ENCODE measurements around the gene UBE2D4.
"Not testable (repeated sequence)": the region's sequence is repeated elsewhere in the genome, so short reads cannot be mapped to it uniquely, and the experiment has no call there.

The UBE2D4 gene

GRCh38 chr7:43925984-43926797 is at the start of gene UBE2D4:
Gene UBE2D4 (plus strand): TSS chr7:43926436. CDS start chr7:43926533, 97 bp downstream.
- peak; percentile 83 for DNase-seq

DNA sequence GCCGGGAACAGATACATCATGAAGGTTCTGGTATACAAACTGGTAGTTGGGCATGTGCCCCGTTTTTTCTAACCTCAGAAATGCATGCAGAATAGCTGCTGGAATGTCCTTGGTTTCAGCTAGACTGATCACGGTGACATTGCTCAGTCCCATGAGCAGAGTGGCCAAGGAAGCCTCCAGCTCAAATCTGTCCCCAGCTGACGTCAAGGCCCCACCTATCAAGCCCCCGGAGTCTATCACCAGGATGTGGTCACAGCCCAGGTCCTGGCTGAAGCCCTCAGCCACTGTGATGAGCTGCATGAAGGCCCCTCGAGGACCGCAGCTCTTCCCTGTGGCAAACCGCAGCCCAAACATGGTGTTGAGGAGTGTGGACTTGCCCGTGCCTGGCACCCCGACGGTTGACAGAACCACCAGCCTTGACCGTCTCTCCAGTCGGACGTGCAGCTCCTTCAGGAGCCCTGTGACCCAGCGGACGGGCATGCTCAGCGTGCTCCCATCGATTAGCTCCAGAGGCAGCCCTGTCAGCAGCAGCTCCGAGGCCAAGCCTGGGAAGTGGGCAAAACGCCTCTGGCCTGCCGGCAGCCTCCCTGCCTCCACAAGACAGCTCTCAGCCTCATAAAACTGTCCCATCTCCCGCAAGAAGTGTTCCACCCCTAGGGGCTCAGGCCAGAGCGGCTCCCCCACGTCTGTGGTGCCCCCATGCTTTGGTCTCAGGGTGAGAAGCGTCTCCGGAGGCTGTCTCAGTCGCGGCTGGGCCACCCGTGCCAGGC is 49.1 kb upstream of the UBE2D4 start:
- DNase-seq, result no peak

DNA sequence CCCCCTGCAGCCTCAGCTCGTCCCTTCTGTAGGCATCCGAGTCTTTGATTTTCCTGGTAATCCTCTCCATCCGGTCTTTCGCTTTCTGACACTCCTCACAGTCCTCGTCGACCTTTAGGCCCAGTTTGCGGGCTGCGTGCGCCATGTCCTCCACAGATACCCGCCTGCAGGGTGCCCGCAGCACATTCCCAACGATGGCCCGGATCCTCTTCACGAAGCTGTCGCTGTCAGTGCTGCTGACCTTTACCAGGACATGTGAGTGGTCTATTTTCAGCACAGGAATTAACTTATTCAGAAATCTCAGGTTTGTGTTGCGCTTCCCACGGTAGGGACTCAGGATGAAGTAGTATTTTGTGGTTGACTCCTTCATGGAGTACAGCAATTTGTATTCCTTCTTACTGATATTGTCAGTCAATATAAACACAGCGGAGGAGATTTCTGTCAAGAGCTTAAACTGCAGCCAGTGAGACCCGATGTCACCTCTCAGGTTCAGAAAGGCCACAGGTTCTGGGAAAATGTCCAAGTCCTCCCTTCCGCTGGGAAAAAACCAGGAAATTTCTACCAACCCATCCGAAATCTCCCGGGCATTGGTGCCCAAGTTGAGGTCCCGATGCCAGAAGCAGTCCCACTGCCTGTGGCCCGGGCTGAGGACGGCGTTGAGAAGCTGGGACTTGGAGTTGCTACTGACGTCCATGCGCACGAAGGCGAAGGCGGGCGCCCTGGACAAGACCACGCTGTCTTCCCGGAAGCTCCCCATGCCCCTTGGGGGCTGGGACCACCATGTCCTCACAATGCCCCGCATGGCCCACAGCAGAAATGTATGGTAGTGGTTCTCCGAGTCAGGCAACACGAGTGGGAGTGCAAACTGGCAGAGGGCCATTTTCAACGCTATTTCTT is 48.0 kb upstream of the UBE2D4 start:
- no peak for DNase-seq

GRCh38 chr7:43878867-43879266 is 47.4 kb upstream of the UBE2D4 start:
- DNase-seq, result no peak

DNA sequence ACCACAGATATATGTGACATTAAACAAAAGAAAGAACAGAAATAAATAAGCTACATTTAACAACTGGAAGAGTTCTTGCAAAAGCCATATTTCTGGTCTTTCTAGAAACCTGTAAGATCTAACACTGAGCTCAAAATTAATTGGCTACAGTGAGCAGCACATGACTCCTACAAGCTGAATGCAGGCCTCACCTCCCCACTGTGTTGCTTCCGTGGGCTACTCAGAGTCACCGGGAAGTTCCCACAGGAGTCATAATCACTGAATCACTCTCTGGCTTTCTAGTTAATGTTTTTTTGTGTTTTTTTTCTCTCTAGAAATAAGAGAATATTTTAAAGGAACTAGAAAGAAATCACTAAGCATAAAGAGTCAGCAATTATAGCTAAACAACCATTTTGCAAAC is 46.8 kb upstream of the UBE2D4 start:
- no peak for DNase-seq

GRCh38 chr7:43880596-43880995 is 45.6 kb upstream of the UBE2D4 start:
- DNase-seq, result no peak

DNA sequence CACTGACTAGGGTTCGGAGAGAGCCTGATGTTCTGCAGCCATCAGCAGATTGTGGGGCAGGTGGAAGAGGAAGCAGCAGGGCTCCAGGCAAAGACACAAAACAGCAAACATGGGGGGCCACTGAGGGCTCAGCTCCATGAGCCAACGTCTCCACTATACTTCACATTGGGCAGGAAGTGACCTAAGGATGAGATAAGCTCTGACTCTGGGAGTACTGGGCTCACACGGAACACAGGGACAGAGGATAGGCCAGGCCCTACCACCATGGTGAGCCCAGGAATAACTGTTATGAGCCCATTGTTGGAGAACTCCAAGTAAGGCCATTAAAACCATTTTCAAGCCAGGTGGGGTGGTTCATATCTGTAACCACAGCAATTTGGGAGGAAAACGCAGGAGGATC is 42.0 kb upstream of the UBE2D4 start:
- no peak for DNase-seq

DNA sequence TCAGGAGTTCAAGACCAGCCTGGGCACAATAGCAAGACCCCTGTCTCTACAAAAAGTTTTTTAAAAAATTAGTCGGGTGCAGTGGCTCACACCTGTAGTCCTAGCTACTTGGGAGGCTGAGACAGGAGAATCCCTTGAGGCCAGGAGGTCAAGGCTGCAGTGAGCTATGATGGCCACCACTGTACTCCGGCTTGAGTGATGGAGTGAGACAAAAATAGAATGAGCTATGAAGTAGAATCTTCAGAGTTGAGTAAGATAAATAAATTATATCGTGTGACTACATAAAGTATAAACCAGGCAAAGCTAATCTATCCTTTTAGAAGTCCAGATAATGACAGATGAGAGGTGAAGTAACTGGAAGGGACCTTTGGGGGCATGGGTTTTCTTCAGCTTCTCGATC is 41.6 kb upstream of the UBE2D4 start:
- no peak for DNase-seq

DNA sequence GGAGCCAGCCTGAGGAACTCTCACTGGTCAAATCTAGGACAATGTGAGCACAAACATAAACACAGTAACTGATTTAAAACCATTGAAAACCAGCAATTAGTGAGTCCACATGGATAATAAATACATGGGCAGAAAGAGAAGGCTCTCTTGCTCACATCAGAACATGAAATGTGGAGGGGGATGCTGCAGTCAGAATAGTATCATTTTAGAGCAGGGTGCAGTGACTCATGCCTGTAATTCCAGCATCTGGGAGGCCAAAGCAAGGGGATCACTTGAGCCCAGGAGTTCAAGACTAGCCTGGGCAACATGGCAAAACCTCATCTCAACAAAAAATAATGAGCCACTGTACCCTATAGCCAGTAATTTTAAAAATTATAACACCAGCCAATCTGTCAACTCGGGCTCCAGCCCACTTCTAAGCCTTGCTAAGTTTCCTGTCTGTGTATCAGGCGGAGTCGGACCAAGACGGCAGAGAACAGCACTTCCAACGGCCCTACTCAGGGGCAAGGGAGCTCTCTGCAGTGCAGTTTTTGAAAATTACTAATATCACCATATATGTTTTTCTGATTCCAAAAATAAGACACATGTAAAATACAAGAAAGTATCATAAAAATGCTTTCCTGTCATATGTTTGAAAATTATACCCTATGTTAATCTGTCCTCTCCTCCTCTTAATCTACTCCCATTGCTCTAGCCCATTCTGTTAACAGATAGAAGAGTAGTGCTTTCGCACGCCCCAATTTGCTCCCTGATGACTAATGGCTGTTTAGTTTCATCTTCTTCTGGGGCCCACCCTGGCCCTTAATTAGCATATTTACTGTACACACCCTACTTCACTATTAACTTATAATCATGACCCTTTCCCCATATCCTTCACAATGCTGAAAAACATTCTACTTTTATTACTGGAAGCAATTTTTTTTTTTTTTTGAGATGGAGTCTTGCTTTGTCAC is 37.0 kb upstream of the UBE2D4 start:
- DNase-seq, result no peak

GRCh38 chr7:43890468-43890867 is 35.8 kb upstream of the UBE2D4 start:
- no peak for DNase-seq

DNA sequence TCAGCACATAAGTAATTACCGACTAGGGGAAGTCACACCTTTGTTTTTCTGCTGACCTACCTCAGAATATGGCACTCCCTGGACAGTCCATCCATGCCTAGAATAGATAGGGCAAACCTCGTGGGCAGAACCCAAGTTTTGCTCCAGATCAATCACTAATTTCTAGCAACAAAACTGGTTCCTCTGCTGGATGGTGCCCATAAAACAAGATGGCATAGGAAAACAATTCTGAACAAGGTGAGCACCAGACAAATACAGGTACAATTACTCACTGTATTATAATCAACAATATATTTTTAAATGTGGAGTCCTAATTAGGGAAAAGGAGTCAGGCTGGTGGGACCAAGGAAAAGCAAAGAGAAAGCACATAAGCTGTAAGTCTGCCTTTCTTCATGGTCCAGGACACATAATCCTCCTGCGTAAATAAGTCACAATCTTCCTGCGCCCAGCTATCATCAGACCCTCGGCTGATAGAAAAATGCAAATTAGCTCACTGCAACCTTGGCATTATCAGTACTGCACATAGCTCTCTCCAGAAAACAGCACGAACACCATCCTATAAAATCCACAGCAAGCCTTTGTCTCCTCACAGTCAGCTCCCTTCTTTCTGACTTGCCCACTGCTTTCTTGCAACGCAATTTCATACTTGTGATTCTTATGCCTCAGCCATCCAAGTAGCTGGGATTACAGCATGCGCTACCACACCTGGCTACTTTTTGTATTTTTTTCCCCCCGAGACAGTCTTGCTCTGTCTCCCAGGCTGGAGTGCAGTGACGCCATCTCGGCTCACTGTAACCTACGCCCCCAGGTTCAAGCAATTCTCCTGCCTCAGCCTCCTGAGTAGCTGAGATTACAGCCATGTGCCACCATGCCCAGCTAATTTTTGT is 34.9 kb upstream of the UBE2D4 start:
- no peak for DNase-seq

GRCh38 chr7:43895847-43896415 is 30.3 kb upstream of the UBE2D4 start:
- DNase-seq, result no peak

GRCh38 chr7:43898571-43898970 is 27.7 kb upstream of the UBE2D4 start:
- DNase-seq, result not testable (repeated sequence)

- no peak for DNase-seq
These were observed 23.6 kb upstream of the UBE2D4 start for GRCh38 chr7:43902542-43903054.

DNA sequence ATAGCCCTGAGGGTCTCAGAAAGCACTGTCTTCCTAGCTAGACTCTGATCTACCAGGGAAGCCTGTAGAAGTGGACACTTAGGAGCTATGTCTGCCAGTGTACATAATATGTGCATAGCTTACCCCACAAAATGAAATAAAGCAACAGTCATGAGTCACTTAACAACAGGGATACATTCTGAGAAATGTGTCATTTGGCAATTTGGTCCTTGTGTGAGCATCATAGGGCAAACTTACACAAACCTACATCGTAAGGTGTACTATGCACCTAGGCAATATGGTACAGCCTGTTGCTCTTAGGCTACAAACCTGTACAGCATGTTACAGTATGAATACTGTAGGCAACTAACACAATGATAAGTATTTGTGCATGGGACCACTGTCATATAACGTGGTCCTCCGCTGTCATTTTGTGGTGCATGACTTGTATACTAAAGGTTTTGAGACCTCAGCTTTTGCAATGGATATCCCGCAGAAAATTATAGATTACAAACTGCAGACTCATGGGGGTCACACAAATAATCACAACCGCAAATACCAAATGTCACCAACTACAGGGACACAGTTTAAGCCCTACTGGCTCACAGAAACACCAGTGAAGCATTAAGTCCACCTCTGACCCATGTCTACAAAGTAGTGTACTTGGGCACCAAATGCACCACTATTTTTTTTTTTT is 21.6 kb upstream of the UBE2D4 start:
- no peak for DNase-seq

- no peak for DNase-seq
These were observed 20.9 kb upstream of the UBE2D4 start for GRCh38 chr7:43905209-43905946.

DNA sequence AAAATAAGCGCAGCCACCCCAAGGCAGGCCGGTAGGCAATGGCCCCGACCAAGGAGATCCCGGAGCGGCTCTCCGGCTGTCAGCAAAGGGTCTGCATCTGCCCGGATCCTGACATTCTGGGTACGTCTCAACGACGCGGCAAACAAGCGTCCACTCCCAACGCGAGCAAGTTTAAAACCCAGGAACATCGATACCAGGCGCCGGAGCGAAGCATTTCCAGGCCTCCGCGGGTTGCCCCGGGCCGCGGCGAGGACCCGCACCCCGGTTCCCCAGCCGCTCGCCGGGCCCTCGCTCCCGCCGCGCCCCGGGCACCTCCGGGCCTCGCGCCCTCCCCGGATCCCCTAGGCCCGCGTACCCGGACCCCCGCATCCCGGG is 20.3 kb upstream of the UBE2D4 start:
- no peak for DNase-seq

DNA sequence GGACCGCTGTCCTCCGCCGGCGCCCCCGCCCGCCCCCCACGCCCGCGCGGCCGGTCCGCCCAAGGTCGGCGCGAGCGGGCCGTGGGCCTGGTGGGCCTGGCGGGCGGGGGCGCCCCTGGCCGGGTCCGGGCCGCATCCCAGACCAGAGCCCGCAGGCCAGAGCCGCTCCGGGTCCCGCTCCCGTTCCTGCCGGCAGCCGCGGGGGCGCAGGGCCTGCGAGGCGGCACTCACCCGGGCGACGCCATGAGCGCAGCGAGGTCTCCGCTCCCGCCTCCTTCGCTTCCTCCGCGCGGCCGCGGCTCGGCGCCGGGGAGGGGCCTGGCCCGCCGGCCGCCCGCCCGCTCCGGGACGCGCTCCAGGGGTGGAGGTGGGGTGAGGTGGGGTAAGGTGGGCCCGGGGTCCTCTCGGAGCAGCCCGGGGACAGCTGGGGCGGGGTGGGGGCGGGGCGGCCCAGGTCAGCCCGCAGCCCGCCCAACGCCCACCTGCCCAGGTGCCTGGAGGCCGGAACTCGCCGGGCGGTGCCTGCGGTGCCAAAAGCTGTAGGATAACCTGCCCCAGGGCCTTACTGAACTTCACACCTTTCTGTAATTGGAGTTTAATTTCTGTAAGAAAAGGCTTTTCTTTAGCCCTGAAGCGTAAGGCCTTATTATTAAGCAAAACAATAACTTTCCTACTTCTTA is 19.8 kb upstream of the UBE2D4 start, which contains the start of gene URGCP:
Gene URGCP, minus strand, starts transcription at position 266 of the 680 bp plus-strand sequence. Its CDS starts 21 bp downstream, at position 245.
- DNase-seq, result peak; percentile 41

All from CD4-positive, alpha-beta T cell treated with Interleukin-4 for 4 hours (primary cell).